GM23338 (cell line): ENCODE results near the gene ALG1L2. TPM values are rescaled to one million over a fixed set of nuclear protein-coding genes. Genes with fewer than 3 reads are reported as not detected.
"Not testable (repeated sequence)": the region's sequence is repeated elsewhere in the genome, so short reads cannot be mapped to it uniquely, and the experiment has no call there.

ENCODE experiments used
- ATAC-seq: fragments of 200-7000 bp; cut with Tn5 transposase; 3 replicates; pipeline ENCODE4 v1.9.1; 2020
- DNase-seq: peaks from one replicate; pipeline ENCODE4 v3.0.0-alpha.2; 2015; ENCODE audit warnings: low spot score
- H2AFZ ChIP-seq: fragments of 200-600 bp; sonication (generic); 2 replicates; pipeline ENCODE4 v1.8.0; 2016; ENCODE audit warnings: antibody characterized with exemption, mild to moderate bottlenecking, moderate library complexity
- H3F3A ChIP-seq: fragments of 200-600 bp; sonication (generic); replicated peaks from 2 replicates; pipeline ENCODE4 v1.8.0; 2017; ENCODE audit warnings: antibody characterized with exemption, mixed run types, low read depth
- H3K27ac ChIP-seq: fragments of 200-600 bp; sonication (generic); 2 replicates; pipeline ENCODE4 v1.6.1; 2016; ENCODE audit warnings: low read depth
- H3K27me3 ChIP-seq: fragments of 200-600 bp; sonication (generic); 2 replicates; pipeline ENCODE4 v1.8.0; 2016; ENCODE audit warnings: mild to moderate bottlenecking, mixed run types, moderate library complexity; ENCODE audit not compliant: insufficient read depth
- H3K36me3 ChIP-seq: fragments of 200-600 bp; sonication (generic); 2 replicates; pipeline ENCODE4 v1.8.0; 2016; ENCODE audit warnings: mild to moderate bottlenecking; ENCODE audit not compliant: insufficient read depth
- H3K4me1 ChIP-seq: fragments of 200-600 bp; sonication (generic); 2 replicates; pipeline ENCODE4 v1.8.0; 2016; ENCODE audit warnings: mild to moderate bottlenecking, moderate library complexity; ENCODE audit not compliant: insufficient read depth
- H3K4me2 ChIP-seq: fragments of 200-600 bp; sonication (generic); 2 replicates; pipeline ENCODE4 v1.7.1; 2017; ENCODE audit warnings: mixed run types
- H3K4me3 ChIP-seq: fragments of 200-600 bp; sonication (generic); 2 replicates; pipeline ENCODE4 v1.6.1; 2016; ENCODE audit warnings: mixed run types
- H3K79me2 ChIP-seq: fragments of 200-600 bp; sonication (generic); replicated peaks from 2 replicates; pipeline ENCODE4 v1.8.0; 2017; ENCODE audit warnings: mild to moderate bottlenecking; ENCODE audit not compliant: insufficient read depth
- H3K9me2 ChIP-seq: fragments of 200-600 bp; sonication (generic); 2 replicates; pipeline ENCODE4 v1.8.0; 2017; ENCODE audit not compliant: insufficient read depth
- H4K20me1 ChIP-seq: fragments of 200-600 bp; sonication (generic); replicated peaks from 2 replicates; pipeline ENCODE4 v1.8.0; 2017; ENCODE audit warnings: mild to moderate bottlenecking; ENCODE audit not compliant: insufficient read depth
- H3K27ac Mint-ChIP-seq: 2 replicates; pipeline ENCODE4 v1.8.0; 2020; ENCODE audit warnings: inconsistent platforms, mild to moderate bottlenecking, moderate library complexity, mixed read lengths
- H3K27me3 Mint-ChIP-seq: 3 replicates; pipeline ENCODE4 v1.8.0; 2022; ENCODE audit warnings: low read depth, mild to moderate bottlenecking, moderate library complexity, mixed read lengths, inconsistent platforms; ENCODE audit not compliant: insufficient read depth, poor library complexity
- H3K36me3 Mint-ChIP-seq: 3 replicates; pipeline ENCODE4 v1.8.0; 2021; ENCODE audit warnings: low read depth, mild to moderate bottlenecking, inconsistent platforms, moderate library complexity, mixed read lengths
- H3K4me1 Mint-ChIP-seq: 3 replicates; pipeline ENCODE4 v1.8.0; 2020; ENCODE audit warnings: mild to moderate bottlenecking, inconsistent platforms, mixed read lengths
- H3K4me3 Mint-ChIP-seq: 3 replicates; pipeline ENCODE4 v1.8.0; 2021; ENCODE audit warnings: moderate library complexity, mild to moderate bottlenecking, inconsistent platforms, mixed read lengths
- H3K9me3 Mint-ChIP-seq: 3 replicates; pipeline ENCODE4 v1.8.0; 2020; ENCODE audit warnings: moderate library complexity, mild to moderate bottlenecking, inconsistent platforms, mixed read lengths
- polyA plus RNA-seq: library from polyadenylated mRNA; unstranded; fragments of >200 nt; fragmentation: Nextera tagmentation; extraction: Ambion mirVana; gene quantifications from 2 replicates; pipeline ENCODE4 v1.2.1, GENCODE V29; 2016
- total RNA-seq: library from RNA; depleted of rRNA; stranded (reverse); fragments of >200 nt; shearing (Covaris generic); gene quantifications from 2 replicates; pipeline ENCODE4 v1.2.3, GENCODE V29; 2014

Gene ALG1L2
- total and polyA plus RNA-seq, 2 experiments from 2014 or later: 0.87 TPM; not detected in 1

DNA sequence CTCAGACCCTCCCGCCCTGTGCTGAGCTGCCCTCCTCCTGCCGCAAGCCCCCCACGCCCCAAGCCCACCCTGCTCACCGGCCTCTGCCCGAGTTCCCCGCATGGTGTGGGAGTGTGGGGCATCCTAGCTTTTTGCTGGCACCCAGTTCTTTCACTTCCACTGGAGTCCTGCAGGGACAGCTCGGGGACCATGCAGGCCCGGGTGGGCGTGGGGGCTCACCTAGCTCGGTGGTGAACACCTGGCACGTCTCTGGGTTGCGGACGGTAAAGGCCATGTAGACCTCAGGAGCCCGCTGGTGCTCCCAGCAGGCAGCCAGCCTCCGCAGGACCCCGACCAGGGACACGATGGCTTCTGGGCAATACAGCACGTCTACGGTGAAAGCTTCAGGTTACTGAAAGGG lies 20.9 kb downstream of the ALG1L2 start:
- not testable (repeated sequence) for H3K4me3 Mint-ChIP-seq, ATAC-seq, H3K4me1 Mint-ChIP-seq

DNA sequence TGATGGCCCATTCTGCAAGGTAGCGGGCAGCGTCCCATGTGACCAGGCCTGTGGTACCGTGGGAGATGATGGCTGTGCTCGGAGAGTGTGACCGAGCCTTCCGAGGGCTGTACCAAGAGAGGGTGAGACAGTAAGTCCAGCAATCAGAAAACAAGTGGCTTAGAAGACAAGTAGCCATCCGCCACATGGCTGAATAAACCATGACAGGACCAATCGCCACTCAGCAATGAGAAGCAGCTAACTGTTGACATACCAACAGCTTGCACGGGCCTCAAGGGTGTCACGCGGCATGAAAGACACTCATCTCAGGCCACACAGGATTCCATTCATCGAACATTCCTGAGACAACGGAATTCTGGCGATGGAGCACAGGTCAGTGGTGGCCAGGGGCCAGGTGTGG lies 22.6 kb downstream of the ALG1L2 start:
- H3K79me2 ChIP-seq, H4K20me1 ChIP-seq, H3K4me1 Mint-ChIP-seq, H3K36me3 ChIP-seq, DNase-seq, H3K27ac Mint-ChIP-seq, H3K27me3 Mint-ChIP-seq, H3K4me1 ChIP-seq, H3K9me2 ChIP-seq, H3K4me2 ChIP-seq, H3K27me3 ChIP-seq, H3F3A ChIP-seq, H3K4me3 Mint-ChIP-seq, H3K9me3 Mint-ChIP-seq, H3K4me3 ChIP-seq, ATAC-seq, H3K27ac ChIP-seq, H2AFZ ChIP-seq: not testable (repeated sequence)
- H3K36me3 Mint-ChIP-seq: peaks cover 12% of the 10 kb centered on the region; the same call in 2 of the 3 replicates

More for the DNA sequence above, 20.9 kb downstream of the ALG1L2 start:
- H3K4me3 ChIP-seq, H3F3A ChIP-seq, H3K27ac ChIP-seq, DNase-seq, H4K20me1 ChIP-seq, H3K36me3 ChIP-seq, H3K27ac Mint-ChIP-seq, H3K27me3 Mint-ChIP-seq, H3K9me2 ChIP-seq, H3K36me3 Mint-ChIP-seq, H3K27me3 ChIP-seq, H3K4me2 ChIP-seq, H2AFZ ChIP-seq, H3K79me2 ChIP-seq, H3K4me1 ChIP-seq, H3K9me3 Mint-ChIP-seq: not testable (repeated sequence)

DNA sequence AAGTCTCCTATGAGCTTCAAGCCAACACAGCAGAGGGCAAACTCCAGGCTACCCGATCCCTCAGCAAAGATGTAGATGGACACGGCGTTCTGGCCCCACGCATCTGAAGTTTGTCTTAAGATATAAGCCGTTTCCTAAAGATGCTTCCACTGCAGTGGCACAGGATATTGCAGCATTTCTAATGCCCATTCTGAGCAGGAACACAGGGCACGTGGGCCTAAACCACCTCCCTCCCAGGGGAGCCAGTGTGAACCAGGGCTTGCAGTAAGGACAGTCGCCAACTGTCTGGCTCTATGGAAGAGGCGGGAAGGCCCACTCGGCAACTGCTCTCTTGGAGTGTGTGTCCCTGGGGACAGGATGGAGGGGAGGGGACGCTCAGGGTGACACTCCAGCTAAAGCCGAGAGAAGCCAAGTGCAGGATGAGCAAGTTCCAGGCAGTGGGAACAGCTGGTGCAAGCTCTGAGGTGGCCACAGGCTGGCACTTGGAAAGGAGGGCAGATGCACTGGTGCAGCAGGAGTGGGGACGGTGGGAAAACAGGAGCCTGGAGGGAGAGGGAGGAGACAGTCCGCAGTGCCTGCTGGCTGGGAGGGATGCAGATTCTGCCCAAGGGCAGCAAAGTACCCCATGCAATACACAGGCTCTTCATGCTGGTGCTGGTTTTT lies 25.8 kb downstream of the ALG1L2 start:
- peaks cover 16% of the 10 kb centered on the region for H3K36me3 Mint-ChIP-seq
- H3K36me3 ChIP-seq, H3K4me3 ChIP-seq, H3K4me2 ChIP-seq, H2AFZ ChIP-seq, H3K4me1 Mint-ChIP-seq, H3K27me3 ChIP-seq, H3K27ac Mint-ChIP-seq, H3K79me2 ChIP-seq, H3K9me2 ChIP-seq, DNase-seq, H3K4me3 Mint-ChIP-seq, H4K20me1 ChIP-seq, H3K4me1 ChIP-seq, ATAC-seq, H3K9me3 Mint-ChIP-seq, H3K27ac ChIP-seq, H3F3A ChIP-seq, H3K27me3 Mint-ChIP-seq: not testable (repeated sequence)

DNA sequence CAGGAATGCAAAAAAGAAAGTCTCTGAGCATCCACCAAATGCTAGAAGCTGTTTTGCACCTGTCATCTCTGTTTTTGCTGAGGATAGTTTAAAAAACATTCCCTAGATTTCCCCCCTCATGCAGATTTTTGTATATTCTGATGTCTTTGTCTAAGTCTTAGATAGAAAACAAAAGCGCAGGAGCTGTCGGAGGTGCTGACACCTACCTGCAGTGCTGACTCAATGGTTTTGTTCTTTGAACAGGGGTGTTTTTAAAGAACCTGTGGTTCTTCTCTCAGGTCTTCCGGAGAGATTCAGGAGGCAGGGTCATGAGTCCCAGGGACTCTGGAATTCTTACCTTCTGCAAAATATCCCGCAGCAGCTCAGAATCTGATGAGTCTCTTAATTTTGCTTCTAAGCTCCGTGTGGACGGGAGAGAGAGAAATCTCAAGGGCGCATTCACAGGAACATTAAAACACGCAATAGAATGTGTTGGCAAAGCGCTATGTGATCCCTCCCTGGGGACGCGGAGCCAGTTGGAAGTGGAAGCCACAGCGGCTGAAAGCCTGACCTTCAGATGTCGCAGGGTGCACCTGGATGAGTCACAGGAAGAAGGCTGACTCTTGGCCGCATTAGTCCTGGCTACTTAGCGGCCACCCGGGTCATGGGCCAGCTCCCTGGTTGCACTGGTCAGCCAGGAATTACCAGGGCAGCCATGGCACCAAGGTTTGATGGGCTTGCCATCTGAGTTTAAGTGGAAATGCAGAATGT lies 27.4 kb downstream of the ALG1L2 start:
- H3K4me3 ChIP-seq, H3K9me2 ChIP-seq, H3K27ac ChIP-seq, ATAC-seq, H3K79me2 ChIP-seq, H3K27me3 Mint-ChIP-seq, H3K9me3 Mint-ChIP-seq, H3K27ac Mint-ChIP-seq, H4K20me1 ChIP-seq, DNase-seq, H3K4me3 Mint-ChIP-seq, H3K4me2 ChIP-seq, H2AFZ ChIP-seq, H3K27me3 ChIP-seq, H3K4me1 ChIP-seq, H3F3A ChIP-seq, H3K36me3 ChIP-seq: not testable (repeated sequence)
- H3K4me1 Mint-ChIP-seq: peaks cover 14% of the 10 kb centered on the region
- peaks cover 16% of the 10 kb centered on the region for H3K36me3 Mint-ChIP-seq

DNA sequence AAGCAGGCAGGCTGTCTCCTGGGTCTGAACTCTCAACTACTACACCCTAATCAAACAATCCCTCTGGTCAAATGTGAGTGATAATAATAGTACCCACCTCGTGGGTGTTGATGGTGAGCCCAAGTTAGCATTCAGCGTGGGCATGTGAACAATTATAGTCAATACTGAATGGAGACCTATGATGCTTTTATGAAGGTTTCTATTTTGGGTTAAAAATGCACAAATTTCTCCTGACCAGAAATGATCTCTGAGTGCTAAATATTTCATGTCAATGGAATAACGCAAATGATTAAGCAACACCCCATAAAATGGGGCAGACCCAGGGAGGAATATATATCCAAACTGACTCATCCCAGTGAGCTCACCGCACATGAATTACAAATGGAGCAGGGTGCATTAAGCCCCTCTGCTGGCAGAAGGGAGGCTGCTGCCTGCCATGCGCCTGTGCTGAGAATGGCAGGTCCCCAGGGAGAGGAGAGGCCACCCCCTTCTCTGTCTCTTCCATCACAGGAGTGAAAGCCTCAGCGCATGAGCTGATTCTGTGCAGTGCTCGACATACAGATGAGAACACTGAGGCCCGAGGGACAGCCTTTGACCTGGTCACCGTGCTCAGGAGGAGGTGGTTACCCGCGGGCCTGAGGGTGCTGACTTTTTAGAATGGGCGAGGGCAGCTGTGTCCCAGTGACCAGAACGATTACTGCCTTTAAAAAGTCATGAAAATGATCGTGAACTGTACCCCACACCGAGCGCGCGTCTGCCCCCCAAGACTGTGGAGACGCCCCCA lies 28.9 kb downstream of the ALG1L2 start:
- not testable (repeated sequence) for H3K9me3 Mint-ChIP-seq, H3K4me1 ChIP-seq, H3K27ac ChIP-seq, H3K36me3 ChIP-seq, H4K20me1 ChIP-seq, H3K79me2 ChIP-seq, ATAC-seq, H2AFZ ChIP-seq, H3F3A ChIP-seq, H3K27me3 ChIP-seq, H3K9me2 ChIP-seq, DNase-seq, H3K27me3 Mint-ChIP-seq
- Mint-ChIP-seq H3K4me3 (peak overlapping the region; percentile 96), H3K27ac (peak overlapping the region; percentile 94), H3K36me3 (peaks cover 18% of the 10 kb centered on the region), H3K4me1 (peaks cover 14% of the 10 kb centered on the region)
- peak overlapping the region; percentile 83 for H3K4me3 ChIP-seq
- peak overlapping the region; percentile 81 for H3K4me2 ChIP-seq
